OCI-LY1 (cell line): ENCODE results near the gene CDRT4.

Experiments
- CTCF ChIP-seq: fragments of 200-600 bp; sonication (generic), shearing (Covaris generic); IDR thresholded peaks from 2 replicates; pipeline ENCODE4 v1.5.1; 2017; ENCODE audit warnings: mild to moderate bottlenecking, antibody characterized with exemption, low read length, moderate library complexity, mixed read lengths
- EZH2 ChIP-seq: fragments of 200-600 bp; sonication (generic), shearing (Covaris generic); IDR thresholded peaks from 2 replicates; pipeline ENCODE4 v1.8.0; 2017; ENCODE audit warnings: borderline replicate concordance, mixed run types, mild to moderate bottlenecking, antibody characterized with exemption, low read length, moderate library complexity, mixed read lengths

GRCh38 chr17:15503731-15504130, 36.3 kb upstream of the CDRT4 start:
- no peak for TF ChIP-seq CTCF
- TF ChIP-seq EZH2, result no peak
